OCI-LY1 (cell line): ENCODE results near the gene MMP14.

ENCODE experiments used
- H2AFZ ChIP-seq: fragments of 200-600 bp; sonication (generic), shearing (Covaris generic); 2 replicates; pipeline ENCODE4 v1.6.0; 2014; ENCODE audit warnings: antibody characterized with exemption, mild to moderate bottlenecking, low read length
- H3F3A ChIP-seq: fragments of 200-600 bp; sonication (generic), shearing (Covaris generic); 2 replicates; pipeline ENCODE4 v1.6.0; 2014; ENCODE audit warnings: mild to moderate bottlenecking, antibody characterized with exemption, low read length, moderate library complexity; ENCODE audit not compliant: insufficient read depth
- H3K27ac ChIP-seq: fragments of 200-600 bp; sonication (generic); 2 replicates; pipeline ENCODE4 v1.5.1; 2014; ENCODE audit warnings: low read length, mixed run types, mild to moderate bottlenecking, low read depth; ENCODE audit not compliant: poor library complexity, severe bottlenecking
- H3K27me3 ChIP-seq: fragments of 200-600 bp; sonication (generic); 2 replicates; pipeline ENCODE4 v1.6.0; 2014; ENCODE audit warnings: antibody characterized with exemption, mild to moderate bottlenecking, low read length, moderate library complexity; ENCODE audit not compliant: insufficient read depth
- H3K36me3 ChIP-seq: fragments of 200-600 bp; sonication (generic); 2 replicates; pipeline ENCODE4 v1.6.1; 2014; ENCODE audit warnings: mild to moderate bottlenecking, antibody characterized with exemption, low read length, moderate library complexity, mixed read lengths; ENCODE audit not compliant: insufficient read depth
- H3K4me1 ChIP-seq: fragments of 200-600 bp; sonication (generic); 2 replicates; pipeline ENCODE4 v1.5.1; 2014; ENCODE audit warnings: mild to moderate bottlenecking, low read length, moderate library complexity; ENCODE audit not compliant: insufficient read depth, severe bottlenecking
- H3K4me2 ChIP-seq: fragments of 200-600 bp; sonication (generic), shearing (Covaris generic); 2 replicates; pipeline ENCODE4 v1.6.1; 2014; ENCODE audit warnings: low read length
- H3K4me3 ChIP-seq: fragments of 200-600 bp; sonication (generic); 2 replicates; pipeline ENCODE4 v1.5.1; 2014; ENCODE audit warnings: low read length, low read depth, mild to moderate bottlenecking, mixed read lengths; ENCODE audit not compliant: poor library complexity, severe bottlenecking
- H3K79me2 ChIP-seq: fragments of 200-600 bp; shearing (Covaris generic); 2 replicates; pipeline ENCODE4 v1.6.1; 2016; ENCODE audit warnings: mixed run types, low read length, mixed read lengths; ENCODE audit not compliant: insufficient read depth
- H3K9ac ChIP-seq: fragments of 200-600 bp; sonication (generic), shearing (Covaris generic); 2 replicates; pipeline ENCODE4 v1.6.1; 2014; ENCODE audit warnings: mild to moderate bottlenecking, low read length, mixed read lengths
- H3K9me2 ChIP-seq: fragments of 200-600 bp; sonication (generic), shearing (Covaris generic); 2 replicates; pipeline ENCODE4 v1.6.1; 2014; ENCODE audit warnings: low read depth, mild to moderate bottlenecking, low read length, mixed read lengths
- H3K9me3 ChIP-seq: fragments of 200-600 bp; shearing (Covaris generic); 2 replicates; pipeline ENCODE4 v1.6.1; 2014; ENCODE audit warnings: low read length, mixed read lengths
- H4K20me1 ChIP-seq: fragments of 200-600 bp; sonication (generic), shearing (Covaris generic); 2 replicates; pipeline ENCODE4 v1.6.0; 2016; ENCODE audit warnings: mild to moderate bottlenecking, low read length; ENCODE audit not compliant: insufficient read depth
- CTCF ChIP-seq: fragments of 200-600 bp; sonication (generic), shearing (Covaris generic); IDR thresholded peaks from 2 replicates; pipeline ENCODE4 v1.5.1; 2017; ENCODE audit warnings: mild to moderate bottlenecking, antibody characterized with exemption, low read length, moderate library complexity, mixed read lengths
- EZH2 ChIP-seq: fragments of 200-600 bp; sonication (generic), shearing (Covaris generic); IDR thresholded peaks from 2 replicates; pipeline ENCODE4 v1.8.0; 2017; ENCODE audit warnings: borderline replicate concordance, mixed run types, mild to moderate bottlenecking, antibody characterized with exemption, low read length, moderate library complexity, mixed read lengths

The MMP14 gene

GRCh38 chr14:22845103-22845394, 8.7 kb downstream of the MMP14 start:
- Histone ChIP-seq H3F3A (no peaks in the 10 kb centered on the region), H3K4me3 (no peak overlapping the region), H3K4me2 (no peak overlapping the region), H3K79me2 (no peaks in the 10 kb centered on the region), H4K20me1 (no peaks in the 10 kb centered on the region), H3K9ac (no peak overlapping the region), H3K27me3 (no peaks in the 10 kb centered on the region; the same call in 1 of the 2 replicates), H3K36me3 (no peaks in the 10 kb centered on the region), H2AFZ (no peak overlapping the region), H3K27ac (no peak overlapping the region), H3K4me1 (no peaks in the 10 kb centered on the region), H3K9me3 (no peaks in the 10 kb centered on the region), H3K9me2 (no peaks in the 10 kb centered on the region)
- no peak for TF ChIP-seq EZH2

- H3K79me2 ChIP-seq: no peaks in the 10 kb centered on the region
- H3K4me2 ChIP-seq: no peak overlapping the region
- H3K27me3 ChIP-seq: no peaks in the 10 kb centered on the region; the same call in 1 of the 2 replicates
- no peak overlapping the region for H2AFZ ChIP-seq
- no peaks in the 10 kb centered on the region for H4K20me1 ChIP-seq
- H3K9me3 ChIP-seq: no peaks in the 10 kb centered on the region
- H3F3A ChIP-seq: no peaks in the 10 kb centered on the region
- no peaks in the 10 kb centered on the region for H3K9me2 ChIP-seq
- H3K27ac ChIP-seq: no peak overlapping the region
- TF ChIP-seq CTCF (no peak), EZH2 (no peak)
- no peak overlapping the region for H3K9ac ChIP-seq
- no peak overlapping the region for H3K4me3 ChIP-seq
- no peaks in the 10 kb centered on the region for H3K4me1 ChIP-seq
- no peaks in the 10 kb centered on the region for H3K36me3 ChIP-seq
Observed at GRCh38 chr14:22845821-22846625, 9.6 kb downstream of the MMP14 start.

- Histone ChIP-seq H3K27ac (no peak overlapping the region), H3K4me1 (no peaks in the 10 kb centered on the region)
- no peak for TF ChIP-seq CTCF
- TF ChIP-seq EZH2: no peak
Observed at GRCh38 chr14:22846811-22847307, 10.5 kb downstream of the MMP14 start.

More at GRCh38 chr14:22846811-22847307, 10.5 kb downstream of the MMP14 start:
- Histone ChIP-seq H3K79me2 (no peaks in the 10 kb centered on the region), H3K36me3 (no peaks in the 10 kb centered on the region), H3F3A (no peaks in the 10 kb centered on the region), H3K9me2 (no peaks in the 10 kb centered on the region), H3K9me3 (no peaks in the 10 kb centered on the region), H2AFZ (no peak overlapping the region), H3K4me2 (no peak overlapping the region), H3K4me3 (no peak overlapping the region), H4K20me1 (no peaks in the 10 kb centered on the region), H3K27me3 (no peaks in the 10 kb centered on the region; the same call in 1 of the 2 replicates), H3K9ac (no peak overlapping the region)
